Activated CD8-positive, alpha-beta memory T cell treated with anti-CD3 and anti-CD28 coated beads, Interleukin-2, amount 50 U/mL, for 1 hour (primary cell): ENCODE measurements around the gene MARCHF7.
"Not testable (repeated sequence)": the region's sequence is repeated elsewhere in the genome, so short reads cannot be mapped to it uniquely, and the experiment has no call there.

Experiments
- DNase-seq: peaks from one replicate; pipeline ENCODE4 v3.0.0-alpha.2; 2020; ENCODE audit errors: extremely low read depth

The MARCHF7 gene

GRCh38 chr2:159720676-159721075 is 8.4 kb downstream of the MARCHF7 start:
- DNase-seq, result no peak

- DNase-seq, result no peak
Measured at GRCh38 chr2:159722580-159722979, 10.3 kb downstream of the MARCHF7 start.

- DNase-seq, result not testable (repeated sequence)
Measured at GRCh38 chr2:159724795-159725572, 12.7 kb downstream of the MARCHF7 start.

DNA sequence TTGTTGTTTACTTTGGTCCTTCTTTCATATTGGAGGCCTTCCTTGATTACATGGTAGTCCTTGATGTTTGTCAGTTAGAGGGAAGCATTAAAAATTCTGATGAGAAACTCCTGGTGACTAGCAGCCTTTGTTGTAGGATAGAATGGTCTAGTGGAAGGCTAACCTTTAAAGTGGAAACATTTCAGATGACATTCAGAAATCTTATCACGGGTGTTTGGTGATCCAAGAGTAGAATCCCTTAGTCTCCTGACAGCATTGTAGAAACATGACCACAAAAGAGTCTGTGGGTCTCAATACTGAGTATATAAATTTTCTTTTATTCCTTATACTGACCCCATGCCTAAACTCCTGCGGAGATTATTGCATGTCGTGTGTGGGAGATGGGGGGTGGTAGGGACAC is 13.4 kb downstream of the MARCHF7 start:
- DNase-seq, result no peak

DNA sequence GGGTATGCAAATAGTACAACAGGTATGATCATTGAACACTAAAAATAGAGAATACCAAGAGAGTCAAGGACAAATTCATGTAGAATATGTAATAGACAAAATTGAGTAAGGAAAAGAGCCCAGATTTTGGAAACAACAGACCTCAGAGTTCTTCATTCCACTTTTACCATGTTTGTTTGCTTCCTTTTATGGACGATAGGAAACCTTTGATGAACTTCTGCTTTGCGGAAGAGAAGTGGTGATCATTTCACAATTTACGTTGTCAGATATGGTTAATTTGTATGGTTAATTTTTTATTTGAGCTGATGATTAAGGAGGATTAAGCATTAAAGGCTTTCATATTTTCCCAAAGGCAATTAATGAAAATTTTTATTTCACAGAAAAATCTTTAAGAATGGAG is 16.3 kb downstream of the MARCHF7 start:
- no peak for DNase-seq

DNA sequence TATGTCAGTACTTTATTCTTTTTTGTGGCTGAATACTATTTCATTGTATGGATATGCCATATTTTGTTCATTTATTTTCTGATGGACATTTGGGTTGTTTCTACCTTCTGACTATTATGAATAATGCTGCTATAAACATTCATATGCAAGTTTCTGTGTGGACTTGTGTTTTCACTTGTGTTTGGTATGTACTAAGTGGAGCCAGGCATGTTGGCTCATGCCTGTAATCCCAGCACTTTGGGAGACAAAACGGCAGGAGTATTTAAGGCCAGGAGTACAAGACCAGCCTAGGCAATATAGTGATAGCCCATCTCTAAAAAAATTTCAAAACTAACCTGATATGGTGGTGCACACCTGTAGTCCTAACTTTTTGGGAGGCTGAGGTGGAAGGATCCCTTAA is 23.3 kb downstream of the MARCHF7 start:
- no peak for DNase-seq

DNA sequence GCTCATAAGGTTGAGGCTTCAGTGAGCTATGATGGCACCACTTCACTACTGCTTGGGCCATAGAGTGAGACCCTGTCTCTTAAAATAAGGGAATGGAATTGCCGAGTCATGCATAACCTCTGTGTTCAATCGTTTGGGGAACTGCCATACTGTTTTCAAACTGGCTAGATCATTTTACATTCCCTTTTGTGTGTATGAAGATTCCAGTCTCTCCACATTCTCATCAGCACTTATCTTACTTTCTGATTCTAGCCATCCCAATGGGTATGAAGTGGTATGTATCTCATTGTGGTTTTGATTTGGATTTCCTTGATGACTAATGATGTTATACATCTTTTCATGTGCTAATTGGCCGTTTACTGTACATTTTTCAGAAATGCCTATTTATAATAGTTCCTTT is 23.7 kb downstream of the MARCHF7 start:
- DNase-seq, result no peak

- DNase-seq, result no peak
Measured at GRCh38 chr2:159737292-159737916, 25.1 kb downstream of the MARCHF7 start.

- DNase-seq, result no peak
Measured at GRCh38 chr2:159737917-159738296, 25.6 kb downstream of the MARCHF7 start.

DNA sequence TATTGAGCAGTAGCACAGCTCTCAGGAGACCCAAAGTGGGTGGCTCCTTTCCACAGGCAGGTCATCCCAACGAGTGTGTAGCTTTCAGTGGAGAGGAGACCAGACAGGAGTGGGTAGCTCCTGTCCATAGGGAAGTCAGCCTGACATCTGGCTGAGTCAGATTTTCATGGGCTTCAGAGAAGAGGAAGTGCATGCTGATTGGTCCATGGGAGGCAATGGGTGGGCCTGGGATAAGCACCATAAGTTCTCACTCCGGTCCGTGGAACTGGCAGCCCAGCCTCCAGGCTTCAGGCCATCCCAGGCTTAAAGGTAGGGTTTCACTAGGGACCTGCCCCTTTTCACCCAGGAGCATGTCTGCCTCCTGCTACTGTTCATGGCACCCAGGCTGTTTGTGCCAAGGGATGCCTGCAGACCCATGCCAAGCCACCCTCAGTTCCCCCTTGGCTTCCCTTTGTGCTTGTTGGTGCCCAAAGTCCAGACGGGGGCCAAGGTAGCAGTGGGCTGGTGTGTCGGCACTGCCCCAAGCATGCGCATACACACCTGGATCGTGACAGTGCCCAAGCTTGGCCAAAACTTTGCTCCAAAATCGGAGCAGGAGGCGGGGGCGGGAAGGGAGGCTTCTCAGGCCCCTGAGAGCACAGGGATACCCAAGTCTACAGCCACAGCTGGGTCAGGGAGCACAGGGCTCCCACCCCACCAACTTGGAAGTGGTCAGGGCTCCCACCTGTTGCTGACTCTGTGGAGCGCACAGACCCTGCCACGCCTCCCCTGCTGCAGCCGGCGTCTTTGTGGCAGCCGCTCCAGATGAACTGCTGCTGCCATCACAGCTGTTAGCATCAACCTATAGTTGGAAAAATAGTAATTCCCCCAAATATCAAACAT is 26.4 kb downstream of the MARCHF7 start:
- DNase-seq, result no peak

GRCh38 chr2:159742846-159743245 is 30.5 kb downstream of the MARCHF7 start:
- no peak for DNase-seq

GRCh38 chr2:159744363-159744762 is 32.1 kb downstream of the MARCHF7 start:
- DNase-seq, result no peak

DNA sequence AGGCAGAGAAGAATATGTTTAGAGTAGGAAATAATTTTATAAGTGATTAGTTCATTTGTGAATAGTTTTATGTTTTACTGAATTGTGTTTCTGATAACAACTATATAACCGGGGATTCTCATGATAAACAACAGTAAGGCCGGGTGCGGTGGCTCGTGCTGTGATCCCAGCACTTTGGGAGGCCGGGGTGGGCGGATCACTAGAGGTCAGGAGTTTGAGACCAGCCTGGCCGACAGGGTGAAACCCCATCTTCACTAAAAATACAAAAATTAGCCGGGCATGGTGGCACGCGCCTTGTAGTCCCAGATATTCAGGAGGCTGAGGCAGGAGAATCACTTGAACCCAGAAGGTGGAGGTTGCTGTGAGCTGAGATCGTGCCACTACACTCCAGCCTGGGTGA is 32.9 kb downstream of the MARCHF7 start:
- DNase-seq, result not testable (repeated sequence)

- DNase-seq, result no peak
Measured at GRCh38 chr2:159748089-159748488, 35.8 kb downstream of the MARCHF7 start.

- no peak for DNase-seq
Measured at GRCh38 chr2:159750873-159751272, 38.6 kb downstream of the MARCHF7 start.

DNA sequence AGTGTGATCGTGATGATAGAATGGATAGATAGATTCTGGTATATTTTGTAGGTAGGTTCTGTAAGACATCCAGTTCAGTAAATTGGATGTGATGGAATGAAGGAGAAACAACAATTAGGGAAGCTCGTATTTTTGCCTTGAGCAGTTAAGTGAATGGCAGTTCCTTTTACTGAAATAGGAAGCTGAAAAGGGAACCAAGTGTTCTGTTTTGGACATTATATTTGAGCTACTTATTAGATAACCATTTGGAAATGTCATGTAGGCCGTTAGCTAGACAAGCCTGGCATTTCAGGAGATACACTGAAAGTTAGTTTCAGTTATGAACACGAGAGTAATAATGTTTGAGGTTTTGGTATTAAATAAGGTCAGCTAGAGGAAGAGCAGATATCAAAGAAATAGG is 41.5 kb downstream of the MARCHF7 start:
- DNase-seq, result no peak

GRCh38 chr2:159755014-159755413 is 42.7 kb downstream of the MARCHF7 start:
- DNase-seq, result no peak

GRCh38 chr2:159755788-159756187 is 43.5 kb downstream of the MARCHF7 start:
- no peak for DNase-seq

GRCh38 chr2:159758239-159758638 is 45.9 kb downstream of the MARCHF7 start:
- no peak for DNase-seq

- no peak for DNase-seq
Measured at GRCh38 chr2:159758686-159759085, 46.4 kb downstream of the MARCHF7 start.

- no peak for DNase-seq
Measured at GRCh38 chr2:159759577-159759976, 47.3 kb downstream of the MARCHF7 start.

DNA sequence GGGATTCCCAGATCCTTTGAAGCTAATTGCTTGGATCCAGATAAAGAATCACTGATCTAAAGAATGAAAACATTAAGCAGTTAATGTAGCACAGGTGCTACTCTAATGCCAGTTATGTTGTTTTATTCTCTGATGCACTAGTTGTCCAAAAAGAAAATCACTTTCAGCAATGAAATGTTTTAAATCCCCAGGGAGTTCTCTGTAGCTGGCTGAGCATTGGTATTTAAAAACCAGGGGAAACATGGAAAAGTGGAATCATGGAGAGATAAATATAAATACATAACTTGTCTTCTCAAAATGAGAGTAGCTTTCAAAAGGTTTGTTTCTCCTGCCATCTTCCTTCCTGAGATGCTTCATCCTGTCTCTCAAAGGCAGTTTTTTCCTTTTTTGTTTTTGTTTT is 48.0 kb downstream of the MARCHF7 start:
- no peak for DNase-seq

- DNase-seq, result no peak
Measured at GRCh38 chr2:159762075-159762474, 49.8 kb downstream of the MARCHF7 start.
